ENCODE results near the gene KRTAP4-16. TPM values are rescaled to one million over a fixed set of nuclear protein-coding genes. Genes with fewer than 3 reads are reported as not detected.

KRTAP4-16 gene
- total and polyA plus RNA-seq, 2 of the 8 experiments (the other 6 are each of a cell fraction or from before 2014, with no cell fraction given) = not detected

DNA sequence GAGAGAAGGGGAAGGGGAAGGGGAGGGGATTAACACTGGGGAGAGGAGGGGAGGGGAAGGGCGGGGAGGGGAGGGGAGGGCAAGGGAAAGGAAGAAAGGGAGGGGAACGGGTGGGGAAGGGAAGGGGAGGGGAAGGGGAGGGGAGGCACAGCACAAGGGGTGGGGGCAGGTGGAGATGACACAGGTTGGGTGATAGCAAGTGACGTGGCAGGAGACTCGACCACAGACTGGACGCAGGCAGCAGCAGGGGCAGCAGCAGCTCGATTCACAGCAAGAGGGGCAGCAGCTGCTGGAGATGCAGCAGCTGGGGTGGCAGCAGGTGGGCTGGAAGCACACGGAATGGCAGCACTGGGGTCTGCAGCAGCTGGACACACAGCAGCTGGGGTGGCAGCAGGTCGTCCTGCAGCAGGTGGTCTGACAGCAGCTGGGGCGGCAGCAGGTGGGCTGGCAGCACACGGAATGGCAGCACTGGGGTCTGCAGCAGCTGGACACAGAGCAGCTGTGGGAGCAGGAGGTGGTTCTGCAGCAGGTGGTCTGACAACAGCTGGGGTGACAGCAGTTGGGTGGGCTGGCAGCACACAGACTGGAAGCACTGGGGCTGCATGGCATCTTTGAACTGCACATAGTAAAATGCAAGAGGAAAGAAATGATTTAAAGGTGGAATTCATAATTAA, at the start of gene KRTAP4-16 (continued):
- TF ChIP-seq KDM5A (IDR thresholded peaks at IDR 0.05; ENCODE audit: low read length) (no peak), SP2 (IDR thresholded peaks at IDR 0.05; ENCODE audit: low read length) (no peak), RXRA (IDR thresholded peaks at IDR 0.05; ENCODE audit: insufficient read depth, low read depth, low read length) (no peak), POU5F1 (IDR thresholded peaks at IDR 0.05; ENCODE audit: low read depth, low read length) (no peak), HDAC6 (IDR thresholded peaks at IDR 0.05; ENCODE audit: low read depth, low read length) (no peak)
